Measurements from ENCODE around the gene NAA25. TPM values are rescaled to one million over a fixed set of nuclear protein-coding genes. Genes with fewer than 3 reads are reported as not detected.

The NAA25 gene
- total RNA-seq, 4 donors from 2014 or later = 21.1 to 68.6 (median 29.0) TPM

DNA sequence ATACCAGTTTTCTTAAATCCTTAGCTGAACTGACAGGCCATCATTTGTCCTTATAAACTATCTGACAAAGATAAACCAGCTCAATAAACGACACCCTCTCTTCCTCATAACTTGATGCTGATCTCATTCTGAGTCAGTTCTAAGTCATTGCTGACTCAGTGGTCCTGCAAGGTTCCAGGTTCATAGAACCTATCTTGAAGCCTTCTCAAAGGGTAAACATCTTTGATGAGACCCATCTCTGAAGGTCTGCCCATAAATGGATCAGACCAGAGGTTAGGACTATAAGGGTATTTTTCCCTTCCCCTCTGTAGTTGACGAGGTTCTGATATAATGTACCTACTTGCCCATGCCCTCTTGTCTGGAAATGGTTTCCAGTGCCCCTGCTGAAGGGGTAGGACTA is 11.9 kb downstream of the NAA25 start:
- Histone ChIP-seq H3K9me3 (no peaks in the 10 kb centered on the region), H3K4me3 (no peak overlapping the region), H3K36me3 (peaks cover 57% of the 10 kb centered on the region), H3K27me3 (no peaks in the 10 kb centered on the region), H3K27ac (no peak overlapping the region), H3K4me1 (peaks cover 5% of the 10 kb centered on the region)
- TF ChIP-seq POLR2A (IDR thresholded peaks at IDR 0.05) (no peak), EP300 (IDR thresholded peaks at IDR 0.05) (no peak), POLR2AphosphoS5 (IDR thresholded peaks at IDR 0.05) (no peak), CTCF (IDR thresholded peaks at IDR 0.05) (no peak)
- WGBS = 48% methylated on average over 2 of the region's 2 CpGs
- DNase-seq (ENCODE audit: low spot score in 2 of 2) = no peak

GRCh38 chr12:112096070-112096469 is 12.5 kb downstream of the NAA25 start:
- Histone ChIP-seq H3K36me3 (peaks cover 57% of the 10 kb centered on the region), H3K27ac (no peak overlapping the region), H3K4me1 (peaks cover 5% of the 10 kb centered on the region), H3K9me3 (no peaks in the 10 kb centered on the region), H3K4me3 (no peak overlapping the region), H3K27me3 (no peaks in the 10 kb centered on the region)
- DNase-seq (ENCODE audit: low spot score in 2 of 2) = no peak
- TF ChIP-seq EP300 (IDR thresholded peaks at IDR 0.05) = no peak
- no peak for TF ChIP-seq CTCF (IDR thresholded peaks at IDR 0.05)
- TF ChIP-seq POLR2A (IDR thresholded peaks at IDR 0.05) = no peak
- TF ChIP-seq POLR2AphosphoS5 (IDR thresholded peaks at IDR 0.05) = no peak

GRCh38 chr12:112091563-112091962 is 17.0 kb downstream of the NAA25 start:
- DNase-seq (ENCODE audit: low spot score in 2 of 2) = no peak
- H3K36me3 ChIP-seq = peaks cover 44% of the 10 kb centered on the region
- no peak for TF ChIP-seq POLR2A (IDR thresholded peaks at IDR 0.05)
- TF ChIP-seq EP300 (IDR thresholded peaks at IDR 0.05) = no peak
- no peak for TF ChIP-seq CTCF (IDR thresholded peaks at IDR 0.05)
- TF ChIP-seq POLR2AphosphoS5 (IDR thresholded peaks at IDR 0.05) = no peak
- 98% methylated on average over 3 of the region's 3 CpGs for WGBS
- no peaks in the 10 kb centered on the region for H3K27me3 ChIP-seq
- no peaks in the 10 kb centered on the region for H3K9me3 ChIP-seq
- no peak overlapping the region for H3K4me3 ChIP-seq
- H3K4me1 ChIP-seq = peaks cover 3% of the 10 kb centered on the region
- H3K27ac ChIP-seq = no peak overlapping the region

DNA sequence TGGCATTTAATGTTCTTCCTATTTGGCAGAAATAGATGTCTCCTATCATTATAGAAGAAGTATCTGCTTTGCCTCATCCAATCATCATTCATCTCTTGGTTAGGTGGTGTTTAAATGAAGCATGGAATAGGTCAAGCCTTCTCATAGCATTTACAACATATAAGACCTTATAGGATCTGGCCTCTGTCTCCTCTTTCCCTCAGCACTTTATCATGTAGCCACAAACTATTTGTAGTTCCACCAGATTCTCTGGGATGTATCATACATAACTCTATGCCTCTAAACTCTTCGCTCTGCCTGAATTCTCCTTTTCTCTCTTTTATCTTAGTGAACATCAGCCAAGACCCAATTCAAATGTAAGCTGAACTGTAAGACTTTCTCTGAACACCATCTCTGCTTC is 20.7 kb downstream of the NAA25 start:
- Histone ChIP-seq H3K36me3 (peaks cover 59% of the 10 kb centered on the region), H3K27me3 (no peaks in the 10 kb centered on the region), H3K27ac (no peak overlapping the region), H3K4me3 (no peak overlapping the region), H3K4me1 (no peaks in the 10 kb centered on the region), H3K9me3 (no peaks in the 10 kb centered on the region)
- no peak for TF ChIP-seq EP300 (IDR thresholded peaks at IDR 0.05)
- 100% methylated on average over 1 of the region's 1 CpG for WGBS
- no peak for DNase-seq (ENCODE audit: low spot score in 2 of 2)

DNA sequence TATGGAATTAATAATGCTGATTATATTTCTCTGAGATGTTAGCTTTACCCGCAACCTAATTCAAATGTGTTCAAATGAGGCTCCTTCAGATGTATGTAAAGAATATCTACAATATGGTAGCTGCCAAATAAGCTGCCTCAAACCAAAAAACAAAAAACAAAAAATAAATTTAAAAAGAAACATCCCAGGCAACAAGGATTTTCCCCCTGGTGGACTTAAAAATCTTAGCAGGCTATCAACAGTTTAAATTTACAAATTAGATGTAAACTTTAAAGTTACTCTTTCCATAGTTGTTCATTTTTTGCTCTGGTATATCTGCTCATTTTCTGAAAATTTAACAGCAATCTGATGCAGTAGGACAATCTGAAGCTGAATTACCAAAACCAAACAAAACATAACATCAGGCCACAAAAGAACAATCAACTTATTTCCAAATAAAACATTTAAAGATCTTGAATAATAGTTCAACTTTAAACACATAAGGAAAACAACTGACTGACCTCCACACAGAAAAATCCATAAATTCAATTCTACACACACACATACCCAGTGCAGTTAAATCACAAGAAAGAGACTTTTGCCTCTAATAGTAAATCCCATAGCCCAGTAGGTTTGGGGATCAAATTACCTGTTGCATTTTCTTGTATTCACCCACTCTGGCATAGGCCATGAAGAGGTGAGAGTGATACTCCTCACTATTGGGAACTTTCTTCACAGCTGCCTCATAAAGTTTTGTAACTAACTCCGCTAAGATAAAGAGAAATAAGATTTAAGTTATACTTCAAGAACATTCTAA is 21.3 kb downstream of the NAA25 start:
- TF ChIP-seq POLR2A (IDR thresholded peaks at IDR 0.05) (no peak), CTCF (IDR thresholded peaks at IDR 0.05) (no peak), EP300 (IDR thresholded peaks at IDR 0.05) (no peak)
- Histone ChIP-seq H3K27me3 (no peaks in the 10 kb centered on the region), H3K4me3 (no peak overlapping the region), H3K9me3 (no peaks in the 10 kb centered on the region), H3K36me3 (peaks cover 55% of the 10 kb centered on the region), H3K4me1 (no peaks in the 10 kb centered on the region), H3K27ac (no peak overlapping the region)
- WGBS = 96% methylated on average over 2 of the region's 2 CpGs
- no peak for DNase-seq (ENCODE audit: low spot score in 2 of 2)

- no peak for TF ChIP-seq EP300 (IDR thresholded peaks at IDR 0.05)
- no peak for TF ChIP-seq CTCF (IDR thresholded peaks at IDR 0.05)
- no peak for TF ChIP-seq POLR2AphosphoS5 (IDR thresholded peaks at IDR 0.05)
- no peaks in the 10 kb centered on the region for H3K9me3 ChIP-seq
- DNase-seq (ENCODE audit: low spot score in 2 of 2) = no peak
- no peaks in the 10 kb centered on the region for H3K4me1 ChIP-seq
- WGBS = 89% methylated on average over 2 of the region's 2 CpGs
- H3K36me3 ChIP-seq = peaks cover 99% of the 10 kb centered on the region
- no peak overlapping the region for H3K27ac ChIP-seq
- H3K27me3 ChIP-seq = no peaks in the 10 kb centered on the region
- no peak overlapping the region for H3K4me3 ChIP-seq
Observed at GRCh38 chr12:112066566-112066965, 42.0 kb downstream of the NAA25 start.
